Measurements from ENCODE around the gene KRT5. TPM values are rescaled to one million over a fixed set of nuclear protein-coding genes. Genes with fewer than 3 reads are reported as not detected.

KRT5 gene
- total RNA-seq, 6 donors from 2014 or later = 3.6 to 43.3 (median 4.8) TPM; not detected in 2

GRCh38 chr12:52552055-52552454, 31.9 kb upstream of the KRT5 start:
- 58 to 67% methylated on average over 3 to 5 of the region's 5 CpGs for WGBS, 2 donors
- Histone ChIP-seq H3K27me3 (no peaks in the 10 kb centered on the region), H3K27ac (no peak overlapping the region), H3K4me1 (peaks cover 0 to 4% (median 0%) of the 10 kb centered on the region in 4 donors), H3K9me3 (no peaks in the 10 kb centered on the region), H3K4me3 (no peak overlapping the region), H3K36me3 (no peaks in the 10 kb centered on the region)
- ATAC-seq (ENCODE audit: low FRiP score in 2 of 2) (no peak), DNase-seq (no peak)
- no peak for TF ChIP-seq EP300 (IDR thresholded peaks at IDR 0.05)
- TF ChIP-seq POLR2A (IDR thresholded peaks at IDR 0.05) = no peak
- TF ChIP-seq, protein P1, sequence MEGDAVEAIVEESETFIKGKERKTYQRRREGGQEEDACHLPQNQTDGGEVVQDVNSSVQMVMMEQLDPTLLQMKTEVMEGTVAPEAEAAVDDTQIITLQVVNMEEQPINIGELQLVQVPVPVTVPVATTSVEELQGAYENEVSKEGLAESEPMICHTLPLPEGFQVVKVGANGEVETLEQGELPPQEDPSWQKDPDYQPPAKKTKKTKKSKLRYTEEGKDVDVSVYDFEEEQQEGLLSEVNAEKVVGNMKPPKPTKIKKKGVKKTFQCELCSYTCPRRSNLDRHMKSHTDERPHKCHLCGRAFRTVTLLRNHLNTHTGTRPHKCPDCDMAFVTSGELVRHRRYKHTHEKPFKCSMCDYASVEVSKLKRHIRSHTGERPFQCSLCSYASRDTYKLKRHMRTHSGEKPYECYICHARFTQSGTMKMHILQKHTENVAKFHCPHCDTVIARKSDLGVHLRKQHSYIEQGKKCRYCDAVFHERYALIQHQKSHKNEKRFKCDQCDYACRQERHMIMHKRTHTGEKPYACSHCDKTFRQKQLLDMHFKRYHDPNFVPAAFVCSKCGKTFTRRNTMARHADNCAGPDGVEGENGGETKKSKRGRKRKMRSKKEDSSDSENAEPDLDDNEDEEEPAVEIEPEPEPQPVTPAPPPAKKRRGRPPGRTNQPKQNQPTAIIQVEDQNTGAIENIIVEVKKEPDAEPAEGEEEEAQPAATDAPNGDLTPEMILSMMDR (IDR thresholded peaks at IDR 0.05) = no peak
- TF ChIP-seq POLR2AphosphoS5 (IDR thresholded peaks at IDR 0.05) = no peak

DNA sequence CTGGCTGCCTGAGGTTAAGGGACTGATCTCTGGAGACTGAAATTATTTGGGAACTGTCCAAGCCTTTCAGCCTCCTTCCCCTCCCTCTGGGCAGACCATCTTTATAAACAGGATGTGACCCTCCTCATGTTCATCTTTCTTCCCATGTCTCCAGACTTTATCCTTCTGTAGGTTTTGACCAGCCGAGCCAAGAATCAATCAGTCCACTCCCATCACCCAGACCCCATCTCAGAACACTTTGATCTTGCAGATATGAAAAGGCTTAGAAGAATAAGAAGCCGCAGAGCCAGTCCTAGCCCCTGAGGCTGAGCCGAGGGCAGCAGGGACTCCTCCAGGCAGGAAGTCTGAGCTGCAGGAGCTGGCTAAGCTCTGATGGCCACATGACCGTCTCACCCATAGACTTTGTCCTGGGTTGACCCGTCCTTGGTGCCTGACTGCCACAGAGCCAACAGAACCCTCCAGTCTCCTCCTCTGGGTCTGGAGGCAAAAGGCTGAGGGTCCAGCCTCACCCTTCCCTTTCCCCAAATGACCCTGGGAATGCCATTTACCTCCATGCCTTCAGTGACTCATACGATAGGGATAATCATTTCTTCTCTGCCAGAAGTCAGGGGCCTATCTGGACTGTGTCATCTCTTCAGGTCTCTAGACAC, 31.1 kb upstream of the KRT5 start:
- H3K27ac ChIP-seq = no peak overlapping the region
- TF ChIP-seq POLR2AphosphoS5 (IDR thresholded peaks at IDR 0.05) = no peak
- TF ChIP-seq, protein P1 (IDR thresholded peaks at IDR 0.05) = no peak
- no peak for TF ChIP-seq EP300 (IDR thresholded peaks at IDR 0.05)
- no peak for TF ChIP-seq POLR2A (IDR thresholded peaks at IDR 0.05)
- no peak for DNase-seq
- no peaks in the 10 kb centered on the region for H3K36me3 ChIP-seq
- WGBS, 2 donors = 40 to 57% methylated on average over 6 of the region's 6 CpGs
- no peaks in the 10 kb centered on the region for H3K27me3 ChIP-seq
- H3K4me3 ChIP-seq = no peak overlapping the region
- ATAC-seq (ENCODE audit: low FRiP score in 2 of 2) = no peak
- H3K4me1 ChIP-seq = peaks cover 0 to 4% (median 0%) of the 10 kb centered on the region in 4 donors
- H3K9me3 ChIP-seq = no peaks in the 10 kb centered on the region

- Histone ChIP-seq H3K36me3 (no peaks in the 10 kb centered on the region), H3K27me3 (no peaks in the 10 kb centered on the region), H3K4me1 (no peaks in the 10 kb centered on the region), H3K4me3 (no peak overlapping the region), H3K9me3 (no peaks in the 10 kb centered on the region), H3K27ac (no peak overlapping the region)
- WGBS, 2 donors = 81 to 90% methylated on average over 15 of the region's 15 CpGs
- no peak for TF ChIP-seq POLR2AphosphoS5 (IDR thresholded peaks at IDR 0.05)
- TF ChIP-seq POLR2A (IDR thresholded peaks at IDR 0.05) = no peak
- TF ChIP-seq, protein P1 (IDR thresholded peaks at IDR 0.05) = no peak
- TF ChIP-seq EP300 (IDR thresholded peaks at IDR 0.05) = no peak
- peak in 1 of 2 donors; percentile 71 for DNase-seq
- no peak for ATAC-seq (ENCODE audit: low FRiP score in 2 of 2)
Measured at GRCh38 chr12:52546126-52546525, 25.9 kb upstream of the KRT5 start.

GRCh38 chr12:52543985-52544883, 24.0 kb upstream of the KRT5 start:
- H3K9me3 ChIP-seq = no peaks in the 10 kb centered on the region
- no peaks in the 10 kb centered on the region for H3K36me3 ChIP-seq
- no peak for DNase-seq
- H3K27ac ChIP-seq = no peak overlapping the region
- no peak overlapping the region for H3K4me3 ChIP-seq
- H3K27me3 ChIP-seq = no peaks in the 10 kb centered on the region
- WGBS, 2 donors = 62 to 80% methylated on average over 11 to 17 of the region's 17 CpGs
- no peaks in the 10 kb centered on the region for H3K4me1 ChIP-seq
- no peak for ATAC-seq (ENCODE audit: low FRiP score in 2 of 2)
- TF ChIP-seq, protein P1 (IDR thresholded peaks at IDR 0.05) = peak in 1 of 6 experiments; percentile 21
- TF ChIP-seq POLR2AphosphoS5 (IDR thresholded peaks at IDR 0.05) = no peak

All from upper lobe of left lung (tissue), 6 donors.